GM18520 (cell line): ENCODE measurements around the gene MRTFA.
"Not testable (repeated sequence)": the region's sequence is repeated elsewhere in the genome, so short reads cannot be mapped to it uniquely, and the experiment has no call there.

Source experiments
- ATAC-seq: cut with Tn5 transposase; IDR thresholded peaks from one replicate; pipeline ENCODE4 v1.9.1; 2021; ENCODE audit not compliant: unreplicated experiment

MRTFA gene

DNA sequence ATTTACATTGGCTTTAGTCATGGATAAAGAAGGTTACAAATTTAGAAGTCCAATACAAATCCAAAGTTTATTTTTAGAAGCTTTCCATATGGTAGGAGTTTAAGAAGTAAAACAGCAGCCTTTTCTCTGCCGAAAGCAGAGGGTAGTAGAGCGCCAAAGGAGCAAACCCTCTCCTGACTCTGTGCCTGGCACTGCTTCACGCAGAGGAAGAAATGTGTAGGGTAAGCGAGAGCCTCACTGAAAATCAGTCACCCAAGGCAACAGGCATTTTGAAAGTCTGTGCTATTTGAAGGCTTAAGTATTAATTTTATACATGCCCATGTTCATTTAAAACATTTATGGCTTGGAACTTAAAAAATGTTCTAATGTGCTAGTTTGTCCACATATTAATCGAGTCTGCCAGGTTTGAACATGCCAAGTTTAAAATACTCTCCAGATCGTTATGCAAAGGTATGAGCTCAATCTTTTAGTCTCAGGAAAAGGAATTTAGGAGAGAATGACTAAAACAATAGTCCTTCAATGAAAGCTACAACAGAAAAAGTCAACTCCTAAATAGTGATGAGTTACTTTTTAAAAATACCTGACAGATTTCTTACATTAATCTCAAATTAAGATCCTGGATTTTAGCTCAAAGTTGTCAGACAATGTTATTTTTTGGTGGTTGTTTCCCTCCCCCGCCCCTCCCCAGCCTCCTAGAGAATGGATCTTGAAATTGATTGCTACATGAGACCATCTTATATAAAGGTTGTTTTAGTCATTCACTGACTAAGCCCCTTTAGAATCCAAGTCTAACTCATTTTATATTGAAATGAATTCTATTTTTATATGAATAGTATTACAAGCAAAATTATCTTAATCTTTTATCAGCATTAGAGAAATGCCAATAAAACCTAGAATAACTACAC lies 38.7 kb downstream of the MRTFA start:
- no peak for ATAC-seq

DNA sequence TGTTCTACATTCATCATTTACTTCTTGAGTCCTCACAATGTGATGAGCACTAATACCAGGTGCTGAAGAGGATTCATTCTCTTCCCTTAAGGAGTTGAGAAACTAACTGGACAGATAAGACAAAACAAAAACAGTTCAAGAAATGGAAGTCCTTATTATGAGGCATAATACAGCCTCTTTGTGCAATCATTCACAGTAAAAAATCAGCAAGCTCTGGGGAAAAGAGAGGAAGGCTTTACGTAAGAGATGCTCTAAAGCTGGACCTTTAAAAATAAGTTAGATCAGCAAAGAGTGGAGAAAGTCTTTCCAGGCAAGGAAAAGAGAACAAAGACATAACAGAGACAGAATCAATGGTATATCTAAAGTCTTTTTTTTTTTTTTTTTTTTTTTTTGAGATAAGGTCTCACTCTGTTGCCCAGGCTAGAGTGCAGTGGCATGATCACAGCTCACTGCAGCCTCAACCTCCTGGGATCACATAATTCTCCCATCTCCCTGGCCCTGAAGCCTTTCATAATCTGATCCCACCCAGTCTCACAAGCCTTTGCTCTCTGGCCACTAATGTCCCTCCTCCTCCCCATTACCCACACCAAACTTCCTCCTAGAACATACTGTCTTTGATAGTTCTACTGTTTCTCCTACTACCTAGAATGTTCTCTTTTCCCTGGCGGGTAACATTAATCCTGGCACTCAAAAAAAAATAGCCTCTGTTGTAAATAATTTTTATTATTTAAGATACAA lies 40.9 kb downstream of the MRTFA start:
- no peak for ATAC-seq

DNA sequence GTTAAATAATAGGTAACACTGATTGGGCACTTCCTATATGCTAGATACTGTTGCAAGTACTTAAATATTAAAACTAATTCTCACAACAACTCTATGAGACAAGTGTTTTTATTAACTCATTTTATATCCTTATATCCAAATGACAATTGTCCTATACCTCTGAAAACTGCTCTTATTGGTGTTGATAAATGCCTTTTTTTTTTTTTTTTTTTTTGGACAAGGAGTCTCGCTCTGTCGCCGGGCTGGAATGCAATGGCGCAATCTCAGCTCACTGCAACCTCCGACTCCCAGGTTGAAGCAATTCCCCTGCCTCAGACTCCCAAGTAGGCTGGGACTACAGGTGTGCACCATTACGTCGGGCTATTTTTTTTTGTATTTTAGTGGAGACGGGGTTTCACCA lies 41.6 kb downstream of the MRTFA start:
- no peak for ATAC-seq

DNA sequence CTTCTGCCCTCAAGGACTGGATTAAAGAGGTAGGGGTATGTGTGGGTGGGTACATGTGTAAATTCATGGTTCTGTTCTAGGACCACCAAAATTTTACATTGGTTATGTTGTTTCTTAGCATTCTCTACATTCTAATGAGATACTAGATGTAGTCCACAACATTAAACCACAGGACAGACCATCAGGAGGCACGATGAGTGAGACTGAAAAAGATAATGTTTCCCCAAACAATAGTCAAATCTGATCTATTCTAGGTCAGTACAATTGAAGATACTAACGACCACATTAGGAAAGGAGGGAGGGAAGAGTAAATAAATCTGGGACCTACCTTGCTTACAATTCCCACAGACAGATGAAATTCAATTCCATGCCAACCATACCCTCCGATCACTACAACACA lies 42.2 kb downstream of the MRTFA start:
- ATAC-seq = no peak

DNA sequence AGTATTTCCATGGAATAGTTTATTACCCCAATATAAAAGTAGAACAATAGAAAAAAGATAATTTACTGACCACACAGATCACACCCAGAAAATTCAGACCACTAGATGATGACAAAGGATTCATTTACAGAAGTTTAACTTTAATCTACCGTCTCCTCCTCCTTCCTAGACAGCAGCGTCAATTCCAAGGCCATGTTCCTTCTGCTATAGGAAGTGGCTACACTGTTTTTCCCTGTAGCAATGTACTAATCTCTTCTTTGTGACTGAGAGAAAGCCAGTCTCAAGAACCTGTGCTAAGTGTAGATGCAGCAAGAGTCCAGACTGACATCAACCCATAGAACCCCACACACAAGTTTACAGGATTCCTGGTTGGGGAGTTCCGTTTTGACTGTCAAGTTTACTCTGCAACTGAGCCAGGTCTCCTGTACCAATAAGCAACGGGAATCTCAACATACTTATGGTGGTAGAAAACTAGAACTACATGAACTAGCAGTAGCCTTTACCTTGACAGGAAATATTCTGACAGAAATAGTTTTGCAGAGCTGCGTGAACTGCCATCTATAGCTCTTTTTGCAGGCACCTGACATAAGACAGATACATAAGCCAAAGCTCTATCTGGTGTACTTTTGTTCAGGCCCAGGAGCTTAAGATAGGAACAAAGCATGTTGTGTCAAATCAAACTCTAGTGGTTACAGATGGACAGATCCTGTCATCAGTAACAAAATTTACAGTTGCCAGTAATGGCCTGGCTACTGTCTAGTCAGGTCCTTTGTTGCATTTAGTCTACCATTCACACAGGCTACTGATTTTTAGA lies 42.9 kb downstream of the MRTFA start:
- ATAC-seq = no peak

DNA sequence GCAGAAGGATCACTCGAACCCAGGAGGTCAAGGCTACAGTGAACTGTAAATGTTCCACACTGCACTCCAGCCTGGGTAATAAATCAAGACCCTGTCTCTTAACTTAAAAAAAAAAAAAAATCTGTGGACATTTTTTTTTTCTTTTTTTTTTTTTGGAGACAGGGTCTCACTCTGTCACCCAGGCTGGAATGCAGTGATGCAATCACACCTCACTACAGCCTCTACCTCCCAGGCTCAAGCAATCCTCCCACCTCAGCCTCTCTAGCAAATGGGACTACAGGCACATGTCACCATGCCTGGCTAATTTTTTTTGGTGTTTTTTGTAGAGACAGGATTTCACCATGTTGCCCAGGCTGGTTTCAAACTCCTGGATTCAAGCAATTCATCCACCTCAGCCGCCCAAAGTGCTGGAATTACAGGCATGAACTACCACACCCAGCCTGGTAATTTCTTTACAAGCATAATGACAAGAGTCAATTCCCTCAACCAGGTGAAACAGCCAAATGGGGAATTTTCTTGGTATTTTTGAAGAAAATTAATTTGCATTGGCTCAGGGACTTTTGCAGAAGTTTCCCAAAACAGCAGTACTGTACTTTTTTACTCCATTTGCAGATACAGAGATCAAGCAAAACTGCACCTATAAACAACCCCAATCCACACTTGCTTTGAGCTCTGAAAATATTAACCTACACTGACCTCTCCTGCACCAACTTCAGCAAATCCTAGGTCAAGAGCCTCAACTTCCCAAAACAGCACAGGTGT lies 44.0 kb downstream of the MRTFA start:
- no peak for ATAC-seq

DNA sequence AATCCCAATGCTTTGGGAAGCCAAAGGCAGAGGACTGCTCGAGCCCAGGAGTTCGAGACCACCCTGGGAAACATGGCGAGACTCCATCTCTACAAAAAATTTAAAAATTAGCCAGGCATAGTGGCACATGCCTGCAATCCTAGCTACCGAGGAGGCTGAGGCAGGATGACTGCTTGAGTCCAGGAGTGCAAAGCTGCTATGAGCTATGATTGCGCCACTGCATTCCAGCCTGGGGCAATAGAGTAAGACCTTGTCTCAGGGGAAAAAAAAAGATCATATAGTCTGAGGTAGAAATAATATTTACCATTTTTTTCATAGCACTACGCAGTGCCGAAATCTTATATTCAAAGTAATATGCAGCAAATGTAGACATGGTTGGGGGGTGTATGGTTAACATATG lies 47.8 kb downstream of the MRTFA start:
- ATAC-seq = no peak

DNA sequence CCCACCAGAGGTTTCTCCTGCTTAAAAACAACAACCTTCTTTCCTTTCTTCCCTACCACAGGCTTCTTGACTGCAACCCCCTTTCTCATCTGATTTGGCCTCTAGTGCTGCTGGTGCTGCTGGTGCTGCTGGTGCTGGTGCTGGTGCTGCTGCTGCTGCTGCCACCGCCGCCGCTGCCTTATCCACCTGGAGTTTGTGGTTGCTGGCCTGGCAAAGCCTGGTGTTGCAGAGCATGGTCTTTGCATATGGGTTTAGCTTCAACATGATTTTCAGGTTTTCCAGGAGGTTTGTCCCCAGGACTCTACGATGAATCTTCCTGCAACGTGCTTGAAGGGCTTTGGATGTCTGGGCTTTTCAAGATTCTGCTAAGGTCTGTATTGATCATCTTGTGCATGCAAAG lies 49.7 kb downstream of the MRTFA start:
- no peak for ATAC-seq

DNA sequence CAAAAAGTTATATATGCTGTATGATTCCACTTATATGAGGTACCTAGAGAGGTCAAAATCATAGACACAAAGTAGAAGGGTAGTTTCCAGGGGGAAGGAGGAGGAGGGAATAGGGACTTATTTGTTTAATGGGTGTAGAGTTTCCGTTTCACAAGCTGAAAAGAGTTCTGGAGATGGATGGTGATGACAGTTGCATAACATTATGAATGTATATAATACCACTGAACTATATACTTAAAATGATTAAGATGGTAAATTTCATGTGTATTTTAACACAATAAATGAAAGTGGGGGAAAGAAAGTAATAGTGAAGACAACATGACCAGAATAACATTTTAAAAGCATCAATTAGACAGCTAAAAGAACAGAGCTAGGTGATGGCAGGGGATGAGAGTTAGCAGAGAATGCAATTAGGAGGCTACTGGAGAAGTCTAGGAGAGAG lies 51.2 kb downstream of the MRTFA start:
- ATAC-seq = no peak

DNA sequence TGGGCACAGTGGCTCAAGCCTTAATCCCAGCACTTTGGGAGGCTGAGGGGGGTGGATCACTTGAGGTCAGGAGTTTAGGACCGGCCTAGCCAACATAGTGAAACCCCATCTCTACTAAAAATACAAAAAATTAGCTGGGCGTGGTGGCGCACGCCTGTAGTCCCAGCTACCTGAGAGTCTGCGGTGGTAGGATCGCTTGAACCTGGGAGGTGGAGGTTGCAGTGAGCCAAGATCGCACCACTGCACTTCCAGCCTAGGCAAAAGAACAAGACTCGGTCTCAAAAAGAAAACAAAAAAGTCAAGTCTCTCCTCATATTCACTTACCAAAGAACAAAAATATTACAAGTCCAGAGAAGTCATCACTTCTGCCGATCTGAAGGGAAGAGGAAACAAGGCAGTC lies 51.8 kb downstream of the MRTFA start:
- not testable (repeated sequence) for ATAC-seq

DNA sequence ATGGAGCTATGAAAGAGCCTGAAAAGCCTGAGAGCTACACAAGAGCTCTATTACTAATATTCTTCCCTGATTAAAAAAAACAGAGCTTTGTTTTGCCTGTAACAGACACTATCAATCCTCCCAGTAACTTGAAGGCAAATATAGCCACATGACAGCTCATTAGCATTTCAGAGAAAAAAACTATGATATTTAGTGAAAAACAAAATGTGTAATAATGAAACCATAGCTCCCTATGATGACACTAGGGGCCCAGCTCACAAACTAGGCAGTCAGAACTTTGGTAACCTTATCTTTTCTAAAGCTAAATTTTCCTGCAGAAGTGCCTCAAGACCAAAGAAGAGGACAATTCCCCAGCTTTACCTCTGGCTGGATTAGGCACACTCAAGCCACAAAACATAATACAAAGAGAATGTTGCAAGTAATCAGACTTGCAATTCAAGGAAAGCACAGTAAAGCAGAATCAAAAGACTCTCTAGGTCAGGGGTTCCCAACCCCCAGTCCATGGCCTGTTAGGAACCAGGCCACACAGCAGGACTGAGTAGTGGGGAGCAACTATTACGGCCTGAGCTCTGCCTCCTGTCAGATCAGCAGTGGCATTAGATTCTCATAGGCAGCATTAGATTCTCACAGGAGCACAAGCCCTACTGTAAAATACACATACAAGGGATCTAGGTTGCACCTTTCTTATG lies 53.3 kb downstream of the MRTFA start:
- peak; percentile 47 for ATAC-seq

DNA sequence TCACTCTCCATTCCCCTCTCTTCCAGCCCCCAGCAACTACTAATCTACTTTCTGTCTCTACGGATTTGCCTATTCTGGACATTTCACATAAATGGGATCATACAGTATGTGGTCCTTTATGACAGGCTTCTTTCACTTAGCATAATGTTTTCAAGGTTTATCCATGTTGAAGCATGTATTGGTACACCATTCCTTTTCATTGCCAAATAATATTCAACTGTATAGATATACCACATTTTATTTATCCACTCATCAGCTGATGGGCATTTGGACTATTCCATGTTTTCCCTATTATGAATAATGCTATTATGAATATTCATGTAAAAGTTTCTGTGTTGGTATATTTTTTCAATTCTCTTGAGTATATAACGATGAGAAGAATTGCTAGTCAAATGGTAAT lies 54.5 kb downstream of the MRTFA start:
- no peak for ATAC-seq

DNA sequence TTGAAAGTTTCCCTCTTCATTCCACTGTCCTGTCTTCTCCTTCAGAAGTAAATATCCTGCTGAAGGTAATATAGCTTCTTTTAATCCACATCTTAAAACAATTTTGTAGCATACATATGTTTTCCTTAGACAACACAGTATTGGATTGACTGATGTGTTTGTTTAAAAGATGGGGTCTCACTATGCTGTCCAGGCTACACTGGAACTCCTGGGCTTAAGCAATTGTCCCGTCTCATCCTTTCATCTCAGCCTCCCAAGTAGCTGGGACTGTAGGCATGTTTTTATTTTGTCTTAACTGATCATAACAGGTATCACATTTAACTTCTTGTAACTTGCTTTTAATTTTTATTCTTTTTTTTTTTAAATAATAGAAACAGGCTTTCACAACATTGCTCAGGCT lies 55.9 kb downstream of the MRTFA start:
- no peak for ATAC-seq

DNA sequence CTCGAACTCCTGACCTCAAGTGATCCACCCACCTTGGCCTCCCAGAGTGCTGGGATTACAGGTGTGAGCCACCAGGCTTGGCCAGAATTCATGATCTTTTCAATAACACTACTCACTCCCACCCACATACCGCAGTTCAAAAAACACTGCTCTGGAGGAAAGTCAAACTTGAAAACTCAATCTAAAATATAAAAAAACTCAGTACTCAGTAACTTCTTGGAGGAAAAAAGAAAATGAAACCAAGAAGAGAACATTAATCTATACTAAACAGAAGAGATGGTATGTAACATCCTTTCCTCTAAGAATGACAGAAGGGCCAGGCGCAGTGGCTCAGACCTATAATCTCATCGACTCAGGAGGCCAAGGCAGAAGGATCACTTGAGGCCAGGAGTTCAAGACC lies 58.3 kb downstream of the MRTFA start:
- no peak for ATAC-seq

DNA sequence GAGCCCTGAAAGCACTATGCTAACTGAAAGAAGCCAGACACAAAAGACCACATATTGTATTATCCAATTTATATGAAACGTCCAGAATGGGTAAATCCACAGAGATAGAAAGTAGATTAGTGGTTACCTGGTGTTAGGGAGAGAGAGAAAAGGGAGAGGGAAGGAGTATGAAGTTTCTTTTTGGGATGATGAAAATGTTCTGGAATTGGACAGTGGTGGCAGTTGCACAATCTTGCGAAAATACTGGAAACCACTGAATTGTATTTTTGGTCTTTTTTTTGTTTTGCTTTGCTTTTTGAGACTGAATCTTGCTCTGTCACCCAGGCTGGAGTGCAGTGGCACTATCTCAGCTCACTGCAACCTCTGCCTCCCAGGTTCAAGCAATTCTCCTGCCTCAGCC lies 63.5 kb downstream of the MRTFA start:
- ATAC-seq = no peak

DNA sequence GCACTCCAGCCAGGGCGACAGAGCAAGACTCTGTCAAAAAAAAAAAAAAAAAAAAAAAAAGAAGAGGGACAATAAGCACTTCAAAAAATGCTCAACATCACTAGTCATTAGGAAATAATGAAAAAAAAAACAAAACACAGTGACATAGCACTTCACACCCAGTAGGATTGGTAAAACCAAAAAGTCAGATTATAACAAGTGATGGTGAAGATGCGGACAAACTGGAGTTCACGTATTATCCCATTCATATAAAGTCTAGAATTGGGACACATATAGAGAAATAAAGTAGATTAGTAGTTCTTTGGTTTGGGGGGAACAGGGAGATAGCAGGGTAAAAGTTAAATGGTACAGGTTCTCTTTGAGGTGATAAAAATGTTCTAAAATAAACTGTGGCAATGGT lies 64.6 kb downstream of the MRTFA start:
- ATAC-seq = no peak

DNA sequence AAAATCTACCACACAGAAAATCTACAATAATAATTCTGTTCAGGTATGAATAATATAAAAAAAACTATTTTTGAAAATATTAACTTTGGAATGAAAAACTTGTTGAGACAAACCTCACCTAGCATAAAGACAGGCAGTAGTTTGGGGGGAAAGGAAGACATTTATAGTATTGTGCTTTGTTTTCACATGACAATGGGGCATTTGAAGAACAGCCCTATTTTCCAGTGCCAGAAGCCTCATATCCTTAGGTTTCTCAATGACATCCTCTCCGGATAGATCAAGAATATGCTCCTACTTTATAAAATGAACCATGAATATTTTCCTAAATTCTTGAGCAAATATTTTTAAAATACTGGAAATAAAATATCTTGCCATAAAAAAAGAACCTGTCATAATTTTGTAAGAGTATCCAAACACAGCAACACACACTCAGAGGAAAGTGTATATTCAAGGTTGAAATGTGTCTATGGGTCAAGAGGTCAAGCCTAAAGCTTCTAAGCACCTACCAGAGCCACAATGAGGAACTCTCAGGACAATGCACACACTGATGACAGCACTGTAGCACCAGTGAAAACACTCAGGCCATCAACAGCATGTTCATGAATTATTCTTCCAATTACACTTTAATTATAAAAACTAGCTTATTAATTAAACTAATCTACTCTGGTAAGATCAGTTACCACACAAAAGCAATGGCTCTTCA lies 68.7 kb downstream of the MRTFA start:
- no peak for ATAC-seq

DNA sequence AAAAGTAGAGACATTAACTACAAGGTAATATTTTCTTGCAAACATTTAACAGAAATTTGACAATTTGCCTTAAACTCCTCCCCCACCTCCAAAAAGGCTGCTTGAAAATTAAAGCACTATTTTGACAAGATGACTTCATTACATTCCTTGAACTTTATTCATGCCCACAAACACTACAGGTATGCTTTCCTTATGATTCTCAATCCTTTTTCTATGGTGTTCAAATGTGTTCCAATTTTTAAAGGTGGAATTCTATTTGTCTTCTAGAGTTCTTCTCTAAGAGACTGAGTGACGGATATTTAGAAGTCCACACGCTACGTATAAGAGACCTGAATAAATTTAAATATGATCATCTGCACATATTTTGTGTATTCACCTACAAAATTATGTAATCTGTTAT lies 69.4 kb downstream of the MRTFA start:
- ATAC-seq = no peak

DNA sequence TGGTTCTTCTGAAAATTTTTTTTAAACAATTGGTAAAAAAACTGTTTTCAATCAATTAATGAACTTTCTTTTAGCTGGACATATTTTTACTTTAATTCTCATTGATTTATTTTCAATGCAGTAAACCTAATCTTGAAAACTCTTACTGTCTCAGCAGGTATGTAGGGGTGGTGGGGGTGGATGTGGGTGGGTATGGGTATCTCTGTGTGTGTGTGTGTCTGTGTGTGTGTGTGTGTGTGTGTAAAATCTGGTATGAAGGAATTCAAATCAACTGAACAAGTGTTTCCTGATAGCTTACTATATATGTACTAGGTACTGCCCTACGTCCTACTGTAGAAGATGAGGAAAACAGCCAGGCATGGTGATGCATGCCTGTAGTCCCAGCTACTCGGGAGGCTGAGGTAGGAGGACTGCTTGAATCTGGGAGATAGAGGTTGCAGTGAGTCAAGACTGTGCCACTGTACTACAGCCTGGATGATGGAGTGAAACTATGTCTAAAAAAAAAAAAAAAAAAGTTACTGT lies 75.5 kb downstream of the MRTFA start:
- no peak for ATAC-seq
